ENCODE results near the gene SYNM. TPM values are rescaled to one million over a fixed set of nuclear protein-coding genes. Genes with fewer than 3 reads are reported as not detected.

The SYNM gene
- total RNA-seq, 1 experiment from 2014 or later, result 1.9 TPM

GRCh38 chr15:99155961-99156443, 51.1 kb downstream of the SYNM start:
- H3K4me2 ChIP-seq (ENCODE audit: insufficient read depth, insufficient read length, low read length), result no peak overlapping the region
- no peaks in the 10 kb centered on the region for H4K20me1 ChIP-seq (ENCODE audit: control insufficient read depth, insufficient read depth, insufficient read length)
- H3K56ac ChIP-seq (ENCODE audit: insufficient read length, low read depth, low read length), result no peak overlapping the region
- TF ChIP-seq CTCF (conservative IDR thresholded peaks at IDR 0.05), result no peak
- H3K9me3 ChIP-seq (ENCODE audit: control insufficient read depth, low read depth, low read length), result no peaks in the 10 kb centered on the region
- no peak overlapping the region for H3K4ac ChIP-seq (ENCODE audit: low read depth, low read length)
- no peak overlapping the region for H3K9ac ChIP-seq (ENCODE audit: extremely low read depth, insufficient read length, low read length)
- no peak overlapping the region for H4K5ac ChIP-seq (ENCODE audit: insufficient read length, low read depth, low read length)
- no peaks in the 10 kb centered on the region for H3K23me2 ChIP-seq (ENCODE audit: insufficient read length, low read depth, low read length, poor library complexity, severe bottlenecking)
- H2AK5ac ChIP-seq (ENCODE audit: insufficient read length, low read length), result no peak overlapping the region
- peaks cover 25 to 27% of the 10 kb centered on the region in 2 experiments for H3K4me1 Mint-ChIP-seq
- peak overlapping the region; percentile 59 for H3K27ac ChIP-seq (ENCODE audit: insufficient read length, low read depth, low read length)
- no peak overlapping the region for H3K23ac ChIP-seq (ENCODE audit: insufficient read length, low read depth, low read length)
- H3K79me1 ChIP-seq (ENCODE audit: insufficient read depth, low read depth, low read length, poor library complexity, severe bottlenecking), result no peaks in the 10 kb centered on the region
- no peak overlapping the region for H2BK12ac ChIP-seq (ENCODE audit: insufficient read length, low read depth, low read length)
- H2AFZ ChIP-seq (ENCODE audit: low read length), result no peak overlapping the region
- no peak overlapping the region for H3K4me3 Mint-ChIP-seq
- DNase-seq, result no peak
- no peak overlapping the region for H3T11ph ChIP-seq (ENCODE audit: low read length)
- H2BK15ac ChIP-seq (ENCODE audit: low read depth, low read length), result no peak overlapping the region
- WGBS (ENCODE audit: extremely low coverage, insufficient read length, low lambda C conversion rate), result no CpG with 5 or more reads among the region's 9 CpGs
- H4K91ac ChIP-seq (ENCODE audit: insufficient read length, low read depth, low read length), result no peak overlapping the region
- H3K4me1 ChIP-seq (ENCODE audit: insufficient read depth, low read length), result peaks cover 2% of the 10 kb centered on the region; the same call in 1 of the 2 replicates
- no peak overlapping the region for H4K8ac ChIP-seq (replicated peaks; ENCODE audit: insufficient read length, low read depth, low read length)
- H3K14ac ChIP-seq (ENCODE audit: insufficient read depth, low read length), result no peak overlapping the region
- H2BK20ac ChIP-seq (ENCODE audit: low read depth, low read length, poor library complexity, severe bottlenecking), result no peak overlapping the region
- no peaks in the 10 kb centered on the region for H3K27me3 Mint-ChIP-seq (ENCODE audit: low read depth)
- H3K27me3 ChIP-seq (ENCODE audit: insufficient read depth, low read length), result no peaks in the 10 kb centered on the region
- H2BK120ac ChIP-seq (ENCODE audit: low read depth, low read length, poor library complexity, severe bottlenecking), result no peak overlapping the region
- no peaks in the 10 kb centered on the region; a peak in 1 of 5 replicates for H3K9me3 Mint-ChIP-seq
- no peak overlapping the region for H2BK5ac ChIP-seq (ENCODE audit: insufficient read length, low read length)
- peaks cover 8 to 26% (median 11%) of the 10 kb centered on the region in 3 experiments; a peak in 6 of 7 replicates for H3K36me3 Mint-ChIP-seq (ENCODE audit: insufficient read depth in 1 of 3, low read depth in 3 of 3)
- no peaks in the 10 kb centered on the region for H3K79me2 ChIP-seq (ENCODE audit: insufficient read depth, low read length)
- peak overlapping the region in 2 of 3 experiments; percentile 52 to 89; a peak in 3 of 7 replicates for H3K27ac Mint-ChIP-seq
- H3K18ac ChIP-seq (ENCODE audit: insufficient read length, low read depth, low read length), result no peak overlapping the region

Measured in H9 (cell line).